Common myeloid progenitor, CD34-positive (primary cell): ENCODE measurements around the gene COL15A1.
A peak's percentile ranks its signal among the peaks of the same experiment; 100 is the strongest.

Source experiments
- CTCF ChIA-PET: fragments of 350-600 bp; sonication (Branson Sonifier 250); formaldehyde crosslinking; loops from one replicate; lab custom pipeline; 2021; ENCODE audit warnings: antibody characterized with exemption; lab: Charles Lee
- POLR2A ChIA-PET: fragments of 350-600 bp; sonication (Branson Sonifier 250); formaldehyde crosslinking; loops from one replicate; lab custom pipeline; 2021; ENCODE audit warnings: antibody characterized with exemption; lab: Charles Lee
- DNase-seq, 3 donors: peaks; one replicate each; pipeline versions ENCODE4 v3.0.0 to v3.0.0-alpha.2; 2013
- H3K27ac ChIP-seq, 2 experiments: 1 replicate in 1 of 2; 2 replicates in 1 of 2; pipeline ENCODE4 v1.7.0; 2013; ENCODE audit warnings: inconsistent platforms in 2 of 2, low read length in 2 of 2, mild to moderate bottlenecking in 2 of 2, low read depth in 1 of 2, moderate library complexity in 1 of 2; ENCODE audit not compliant: severe bottlenecking in 2 of 2, insufficient read depth in 1 of 2, poor library complexity in 1 of 2
- H3K27me3 ChIP-seq, 5 experiments: replicated peaks in 2 of 5; 1 replicate in 3 of 5; 2 replicates in 2 of 5; pipeline versions ENCODE4 v1.6.1 to v1.7.0; 2013; ENCODE audit warnings: low read length in 4 of 5, mild to moderate bottlenecking in 2 of 5, moderate library complexity in 2 of 5, inconsistent platforms in 1 of 5; ENCODE audit not compliant: insufficient read depth in 5 of 5, control insufficient read depth in 4 of 5
- H3K36me3 ChIP-seq, 4 experiments: 1 replicate in 2 of 4; 2 replicates in 2 of 4; pipeline versions ENCODE4 v1.6.1 to v1.7.0; 2013; ENCODE audit warnings: low read length in 3 of 4, control low read depth in 1 of 4, mild to moderate bottlenecking in 1 of 4; ENCODE audit not compliant: control insufficient read depth in 4 of 4, insufficient read depth in 4 of 4
- H3K4me1 ChIP-seq, 4 experiments: 1 replicate in 3 of 4; 2 replicates in 1 of 4; pipeline versions ENCODE4 v1.6.1 to v1.7.1; 2013; ENCODE audit warnings: low read length in 3 of 4, mild to moderate bottlenecking in 3 of 4, control low read depth in 1 of 4, inconsistent platforms in 1 of 4, moderate library complexity in 1 of 4; ENCODE audit not compliant: control insufficient read depth in 4 of 4, insufficient read depth in 4 of 4; ENCODE audit errors: control extremely low read depth in 1 of 4
- H3K4me3 ChIP-seq, 7 experiments: 1 replicate in 4 of 7; 2 replicates in 3 of 7; pipeline versions ENCODE4 v1.5.1 to v1.7.0; 2013; ENCODE audit warnings: mild to moderate bottlenecking in 7 of 7, low read length in 6 of 7, moderate library complexity in 6 of 7, inconsistent platforms in 2 of 7, low read depth in 2 of 7, control low read depth in 1 of 7; ENCODE audit not compliant: insufficient read depth in 4 of 7, control insufficient read depth in 1 of 7; ENCODE audit errors: extremely low read depth in 1 of 7
- H3K9me3 ChIP-seq, 5 experiments: 1 replicate in 4 of 5; 2 replicates in 1 of 5; pipeline versions ENCODE4 v1.6.1 to v1.7.1; 2013; ENCODE audit warnings: low read length in 4 of 5, mild to moderate bottlenecking in 2 of 5, inconsistent platforms in 1 of 5, low read depth in 1 of 5, moderate library complexity in 1 of 5; ENCODE audit not compliant: control insufficient read depth in 4 of 5, insufficient read depth in 2 of 5; ENCODE audit errors: control extremely low read depth in 1 of 5
- WGBS: methylation state at CpG from one replicate; pipeline ENCODE4 v1.1.5; 2013; ENCODE audit not compliant: insufficient coverage; 5-methylcytosine and 5-hydroxymethylcytosine counted together

Gene COL15A1

DNA sequence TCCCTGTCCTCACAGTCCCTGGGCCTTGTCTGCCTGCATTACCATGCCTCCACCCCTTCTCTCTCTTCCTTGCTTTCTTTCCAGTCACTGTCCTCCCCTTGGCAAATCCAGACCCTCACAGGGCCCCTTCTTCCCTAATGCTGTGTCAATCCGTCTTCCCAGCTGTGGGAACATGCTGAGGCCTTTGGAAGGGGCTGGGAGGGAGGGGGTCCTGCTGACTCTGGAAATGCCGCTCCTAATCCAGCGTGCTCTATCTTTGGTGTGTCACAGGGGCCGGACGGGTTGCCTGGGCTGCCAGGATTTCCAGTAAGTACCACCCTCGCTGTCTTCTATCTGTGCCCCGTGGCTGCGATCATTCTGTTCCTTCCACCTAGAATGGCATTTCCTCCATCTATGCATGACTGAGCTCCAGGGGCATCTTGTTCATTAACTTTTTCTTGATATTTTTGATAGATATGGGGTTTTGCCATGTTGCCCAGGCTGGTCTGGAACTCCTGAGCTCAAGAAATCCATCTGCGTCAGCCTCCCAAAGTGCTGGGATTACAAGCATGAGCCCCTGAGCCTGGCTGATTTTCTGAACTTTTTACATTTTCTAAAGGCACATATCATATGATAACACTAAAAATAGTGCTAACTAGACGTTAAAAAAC is 96.7 kb downstream of the COL15A1 start:
- ChIA-PET POLR2A (interaction anchor here (0.6 kb wide), 1 partner anchor 21 kb away, joined by 3 read pairs; no protein-coding TSS in a partner anchor), CTCF (interaction anchor here (0.7 to 1.2 kb wide), 2 partner anchors 22 to 101 kb away, joined by 3 read pairs; no protein-coding TSS in a partner anchor)
- Histone ChIP-seq H3K4me3 (no peak overlapping the region), H3K4me1 (peaks cover 0 to 27% (median 3%) of the 10 kb centered on the region in 4 experiments), H3K27ac (no peak overlapping the region), H3K9me3 (peaks cover 0 to 11% (median 6%) of the 10 kb centered on the region in 5 experiments), H3K36me3 (no peaks in the 10 kb centered on the region), H3K27me3 (no peaks in the 10 kb centered on the region)
- WGBS = 91% methylated on average over 7 of the region's 10 CpGs
- no peak for DNase-seq

DNA sequence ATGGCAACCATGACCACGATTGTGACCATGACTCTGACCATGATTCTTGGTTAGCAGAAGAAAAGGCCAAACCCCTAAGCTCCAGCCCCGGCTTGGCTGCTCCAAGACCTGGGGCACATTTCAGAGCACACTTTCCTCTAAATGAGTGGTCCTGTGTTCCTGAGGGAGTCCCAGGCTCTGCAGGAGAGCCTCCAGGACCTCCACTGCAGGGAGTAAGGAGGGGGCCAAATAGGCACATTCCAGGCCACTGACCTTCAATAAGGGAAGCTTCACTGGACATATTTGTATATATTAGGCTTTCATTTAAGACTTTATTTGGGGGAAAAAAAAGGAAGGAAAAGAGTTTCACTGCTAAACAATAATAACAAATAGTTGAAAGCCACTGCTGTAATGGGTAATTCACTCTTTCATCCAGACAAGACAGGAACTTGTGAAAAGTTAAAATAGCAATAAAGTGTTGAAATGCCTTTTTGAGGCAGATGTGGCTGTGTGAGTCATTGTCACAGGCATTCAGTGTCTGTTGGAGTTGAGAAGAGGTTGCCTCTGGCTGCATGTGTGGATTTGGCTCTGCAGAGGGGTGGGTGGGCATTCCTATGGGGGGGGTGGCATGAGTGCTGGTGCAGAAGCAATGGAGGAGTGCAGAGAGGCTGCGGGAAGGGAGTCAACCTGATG is 97.3 kb downstream of the COL15A1 start:
- POLR2A ChIA-PET = no interaction called here
- CTCF ChIA-PET = interaction anchor here (1.2 kb wide), 1 partner anchor 23 kb away, joined by 3 read pairs; no protein-coding TSS in a partner anchor
- no peaks in the 10 kb centered on the region for H3K36me3 ChIP-seq
- no peak overlapping the region for H3K27ac ChIP-seq
- 94% methylated on average over 3 of the region's 3 CpGs for WGBS
- DNase-seq = peak in 2 of 3 donors; percentile 66 to 71
- H3K4me3 ChIP-seq = no peak overlapping the region
- H3K9me3 ChIP-seq = peaks cover 0 to 11% (median 6%) of the 10 kb centered on the region in 5 experiments
- no peaks in the 10 kb centered on the region for H3K27me3 ChIP-seq
- H3K4me1 ChIP-seq = peaks cover 0 to 27% (median 3%) of the 10 kb centered on the region in 4 experiments

- H3K4me1 ChIP-seq = peaks cover 0 to 27% (median 3%) of the 10 kb centered on the region in 4 experiments
- CTCF ChIA-PET = no interaction called here
- no peak overlapping the region for H3K27ac ChIP-seq
- H3K9me3 ChIP-seq = peaks cover 0 to 11% (median 6%) of the 10 kb centered on the region in 5 experiments
- H3K27me3 ChIP-seq = no peaks in the 10 kb centered on the region
- POLR2A ChIA-PET = no interaction called here
- no peak overlapping the region for H3K4me3 ChIP-seq
- H3K36me3 ChIP-seq = no peaks in the 10 kb centered on the region
- WGBS = 100% methylated on average over 1 of the region's 4 CpGs
- no peak for DNase-seq
Observed at GRCh38 chr9:99041618-99042017, 97.9 kb downstream of the COL15A1 start.

- no peaks in the 10 kb centered on the region for H3K27me3 ChIP-seq
- H3K4me3 ChIP-seq = no peak overlapping the region
- H3K36me3 ChIP-seq = no peaks in the 10 kb centered on the region
- WGBS = no CpG with 5 or more reads among the region's 6 CpGs
- peaks cover 0 to 11% (median 6%) of the 10 kb centered on the region in 5 experiments for H3K9me3 ChIP-seq
- ChIA-PET CTCF (interaction anchor here (0.5 to 0.8 kb wide), 2 partner anchors 17 to 43 kb away, joined by 3 read pairs; no protein-coding TSS in a partner anchor), POLR2A (no interaction called here)
- no peak for DNase-seq
- no peak overlapping the region for H3K27ac ChIP-seq
- H3K4me1 ChIP-seq = peaks cover 0 to 27% (median 3%) of the 10 kb centered on the region in 4 experiments
Observed at GRCh38 chr9:99042620-99043019, 98.9 kb downstream of the COL15A1 start.

- no peaks in the 10 kb centered on the region for H3K27me3 ChIP-seq
- WGBS = 100% methylated on average over 2 of the region's 4 CpGs
- ChIA-PET POLR2A (interaction anchor here (0.6 kb wide), 1 partner anchor 634 kb away, joined by 6 read pairs; no protein-coding TSS in a partner anchor), CTCF (interaction anchor here (1.1 to 1.9 kb wide), 3 partner anchors 11 to 96 kb away, joined by 3 to 7 read pairs (median 3); no protein-coding TSS in a partner anchor)
- H3K36me3 ChIP-seq = no peaks in the 10 kb centered on the region
- peaks cover 0 to 33% (median 2%) of the 10 kb centered on the region in 4 experiments for H3K4me1 ChIP-seq
- H3K4me3 ChIP-seq = no peak overlapping the region
- no peak overlapping the region for H3K27ac ChIP-seq
- no peak for DNase-seq
- H3K9me3 ChIP-seq = peaks cover 0 to 11% (median 6%) of the 10 kb centered on the region in 5 experiments
Observed at GRCh38 chr9:99044827-99045226, 101.1 kb downstream of the COL15A1 start.

GRCh38 chr9:99046068-99046467 is 102.4 kb downstream of the COL15A1 start:
- Histone ChIP-seq H3K27ac (no peak overlapping the region), H3K4me1 (peaks cover 0 to 20% (median under 1%) of the 10 kb centered on the region in 4 experiments), H3K4me3 (no peak overlapping the region), H3K36me3 (no peaks in the 10 kb centered on the region), H3K9me3 (peaks cover 0 to 11% (median 6%) of the 10 kb centered on the region in 5 experiments), H3K27me3 (no peaks in the 10 kb centered on the region)
- WGBS = 100% methylated on average over 2 of the region's 3 CpGs
- ChIA-PET POLR2A (no interaction called here), CTCF (interaction anchor here (0.6 to 1.2 kb wide), 2 partner anchors 32 to 47 kb away, joined by 3 to 4 read pairs; no protein-coding TSS in a partner anchor)
- DNase-seq = no peak
